ENCODE data around the gene AP1M2. TPM values are rescaled to one million over a fixed set of nuclear protein-coding genes. Genes with fewer than 3 reads are reported as not detected.
"Not testable (repeated sequence)": the region's sequence is repeated elsewhere in the genome, so short reads cannot be mapped to it uniquely, and the experiment has no call there.

The AP1M2 gene
- total RNA-seq, 1 donor from 2014 or later: 29.0 TPM

DNA sequence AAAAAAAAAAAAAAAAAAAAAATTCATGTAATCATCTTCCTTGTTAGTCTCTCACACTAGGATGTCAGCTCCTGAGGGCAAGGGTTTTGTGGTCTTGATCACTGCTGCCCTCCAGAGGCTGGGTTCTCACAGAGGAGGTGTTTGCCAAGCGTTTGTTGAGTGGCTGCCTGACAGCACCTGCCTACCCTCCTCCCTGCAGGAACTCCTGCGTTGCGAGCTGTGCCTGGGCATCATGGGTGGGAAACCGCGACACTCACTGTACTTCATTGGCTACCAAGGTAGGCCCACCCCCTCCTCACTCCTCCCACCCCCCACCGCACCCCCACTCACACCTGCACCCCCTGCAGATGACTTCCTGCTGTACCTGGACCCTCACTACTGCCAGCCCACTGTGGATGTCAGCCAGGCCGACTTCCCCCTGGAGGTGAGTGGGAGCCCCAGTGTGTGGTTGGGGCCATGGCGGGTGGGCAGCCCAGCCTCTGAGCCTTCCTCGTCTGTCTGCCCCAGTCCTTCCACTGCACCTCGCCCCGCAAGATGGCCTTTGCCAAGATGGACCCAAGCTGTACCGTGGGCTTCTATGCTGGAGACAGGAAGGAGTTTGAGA lies 35.3 kb downstream of the AP1M2 start:
- H3K27me3 ChIP-seq: no peaks in the 10 kb centered on the region
- H3K9me3 ChIP-seq: no peaks in the 10 kb centered on the region
- no peak overlapping the region for H3K27ac ChIP-seq
- H3K4me3 ChIP-seq: no peak overlapping the region
- TF ChIP-seq POLR2A (IDR thresholded peaks at IDR 0.05): no peak
- TF ChIP-seq, protein P1, sequence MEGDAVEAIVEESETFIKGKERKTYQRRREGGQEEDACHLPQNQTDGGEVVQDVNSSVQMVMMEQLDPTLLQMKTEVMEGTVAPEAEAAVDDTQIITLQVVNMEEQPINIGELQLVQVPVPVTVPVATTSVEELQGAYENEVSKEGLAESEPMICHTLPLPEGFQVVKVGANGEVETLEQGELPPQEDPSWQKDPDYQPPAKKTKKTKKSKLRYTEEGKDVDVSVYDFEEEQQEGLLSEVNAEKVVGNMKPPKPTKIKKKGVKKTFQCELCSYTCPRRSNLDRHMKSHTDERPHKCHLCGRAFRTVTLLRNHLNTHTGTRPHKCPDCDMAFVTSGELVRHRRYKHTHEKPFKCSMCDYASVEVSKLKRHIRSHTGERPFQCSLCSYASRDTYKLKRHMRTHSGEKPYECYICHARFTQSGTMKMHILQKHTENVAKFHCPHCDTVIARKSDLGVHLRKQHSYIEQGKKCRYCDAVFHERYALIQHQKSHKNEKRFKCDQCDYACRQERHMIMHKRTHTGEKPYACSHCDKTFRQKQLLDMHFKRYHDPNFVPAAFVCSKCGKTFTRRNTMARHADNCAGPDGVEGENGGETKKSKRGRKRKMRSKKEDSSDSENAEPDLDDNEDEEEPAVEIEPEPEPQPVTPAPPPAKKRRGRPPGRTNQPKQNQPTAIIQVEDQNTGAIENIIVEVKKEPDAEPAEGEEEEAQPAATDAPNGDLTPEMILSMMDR (IDR thresholded peaks at IDR 0.05): no peak
- no peak for TF ChIP-seq POLR2AphosphoS5 (IDR thresholded peaks at IDR 0.05; ENCODE audit: insufficient read depth in 1 of 2, low read depth in 1 of 2)
- H3K4me1 ChIP-seq: peaks cover 46% of the 10 kb centered on the region
- H3K36me3 ChIP-seq: peaks cover 0 to 78% of the 10 kb centered on the region in 2 donors
- DNase-seq (ENCODE audit: extremely low spot score in 2 of 2): no peak
- intact Hi-C loops (cut with DNase I): no loop called here

- Histone ChIP-seq H3K4me1 (peaks cover 39% of the 10 kb centered on the region), H3K36me3 (peaks cover 0 to 81% of the 10 kb centered on the region in 2 donors)
- H3K27ac ChIP-seq; intact Hi-C loops (cut with DNase I); H3K27me3 ChIP-seq; DNase-seq (ENCODE audit: extremely low spot score in 2 of 2); H3K4me3 ChIP-seq; H3K9me3 ChIP-seq: not testable (repeated sequence)
Measured at GRCh38 chr19:10551006-10551405, 36.1 kb downstream of the AP1M2 start.

DNA sequence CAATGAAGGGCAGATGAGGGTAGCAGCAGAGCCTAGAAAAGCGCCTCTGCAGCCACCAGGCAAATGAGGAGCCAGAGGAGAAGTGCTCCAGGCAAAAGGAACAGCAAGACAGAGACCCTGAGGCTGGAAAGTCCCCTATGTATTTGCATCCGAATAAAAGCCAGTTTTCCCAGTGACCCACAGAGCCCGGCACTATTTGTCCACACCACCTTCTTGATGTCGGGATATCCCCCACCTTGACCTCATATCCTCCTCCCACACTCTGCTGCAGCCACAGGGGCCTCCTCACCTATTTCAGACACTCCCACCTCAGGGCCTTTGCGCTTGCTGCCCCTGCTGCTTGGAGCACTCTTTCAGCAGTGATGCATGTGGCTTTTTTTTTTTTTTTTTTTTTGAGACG lies 36.8 kb downstream of the AP1M2 start:
- H3K9me3 ChIP-seq: no peaks in the 10 kb centered on the region
- TF ChIP-seq POLR2A (IDR thresholded peaks at IDR 0.05) (no peak), POLR2AphosphoS5 (IDR thresholded peaks at IDR 0.05; ENCODE audit: insufficient read depth in 1 of 2, low read depth in 1 of 2) (no peak)
- TF ChIP-seq, protein P1 (IDR thresholded peaks at IDR 0.05): no peak
- intact Hi-C loops (cut with DNase I): no loop called here
- no peak overlapping the region for H3K4me3 ChIP-seq
- H3K27ac ChIP-seq: no peak overlapping the region
- H3K4me1 ChIP-seq: peaks cover 39% of the 10 kb centered on the region
- no peaks in the 10 kb centered on the region for H3K27me3 ChIP-seq
- no peak for DNase-seq (ENCODE audit: extremely low spot score in 2 of 2)
- H3K36me3 ChIP-seq: peaks cover 0 to 78% of the 10 kb centered on the region in 2 donors

GRCh38 chr19:10549733-10550132 lies 37.4 kb downstream of the AP1M2 start:
- Histone ChIP-seq H3K27ac (no peak overlapping the region), H3K36me3 (peaks cover 0 to 76% of the 10 kb centered on the region in 2 donors), H3K27me3 (no peaks in the 10 kb centered on the region), H3K4me1 (peaks cover 39% of the 10 kb centered on the region), H3K4me3 (no peak overlapping the region), H3K9me3 (no peaks in the 10 kb centered on the region)
- no peak for DNase-seq (ENCODE audit: extremely low spot score in 2 of 2)
- no peak for TF ChIP-seq POLR2AphosphoS5 (IDR thresholded peaks at IDR 0.05; ENCODE audit: insufficient read depth in 1 of 2, low read depth in 1 of 2)
- TF ChIP-seq, protein P1 (IDR thresholded peaks at IDR 0.05): no peak
- no peak for TF ChIP-seq POLR2A (IDR thresholded peaks at IDR 0.05)
- intact Hi-C loops (cut with DNase I): no loop called here

DNA sequence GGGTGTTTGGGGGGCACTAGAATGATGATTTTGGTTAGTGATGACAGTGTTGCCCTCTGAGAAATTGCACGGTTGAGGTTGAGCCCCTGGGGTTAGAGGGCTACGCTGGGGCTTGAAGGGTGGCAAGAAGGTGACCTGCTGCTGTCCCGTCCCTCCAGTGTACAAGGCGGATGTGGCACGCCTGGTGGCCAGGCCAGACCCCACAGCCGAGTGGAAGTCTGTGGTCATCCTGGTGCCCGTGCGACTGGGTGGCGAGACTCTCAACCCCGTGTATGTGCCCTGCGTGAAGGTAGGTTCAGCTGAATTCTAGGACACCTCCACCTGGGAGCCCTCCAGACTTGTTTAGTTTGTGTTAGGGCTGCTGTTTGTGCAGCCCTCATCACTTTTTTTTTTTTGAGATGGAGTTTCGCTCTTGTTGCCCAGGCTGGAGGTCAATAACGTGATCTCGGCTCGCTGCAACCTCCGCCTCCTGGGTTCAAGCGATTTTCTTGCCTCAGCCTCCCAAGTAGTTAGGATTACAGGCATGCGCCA lies 38.3 kb downstream of the AP1M2 start:
- peaks cover 0 to 73% of the 10 kb centered on the region in 2 donors for H3K36me3 ChIP-seq

More for the DNA sequence above, 38.3 kb downstream of the AP1M2 start:
- Histone ChIP-seq H3K27ac (no peak overlapping the region), H3K4me1 (peaks cover 35% of the 10 kb centered on the region), H3K27me3 (no peaks in the 10 kb centered on the region), H3K4me3 (no peak overlapping the region), H3K9me3 (no peaks in the 10 kb centered on the region)
- DNase-seq (ENCODE audit: extremely low spot score in 2 of 2): no peak
- TF ChIP-seq POLR2AphosphoS5 (IDR thresholded peaks at IDR 0.05; ENCODE audit: insufficient read depth in 1 of 2, low read depth in 1 of 2): no peak
- TF ChIP-seq POLR2A (IDR thresholded peaks at IDR 0.05): no peak
- TF ChIP-seq, protein P1 (IDR thresholded peaks at IDR 0.05): no peak
- intact Hi-C loops (cut with DNase I): no loop called here
